ENCODE data around the gene ZNG1C. TPM values are rescaled to one million over a fixed set of nuclear protein-coding genes. Genes with fewer than 3 reads are reported as not detected.
A peak's percentile ranks its signal among the peaks of the same experiment; 100 is the strongest.
"Not testable (repeated sequence)": the region's sequence is repeated elsewhere in the genome, so short reads cannot be mapped to it uniquely, and the experiment has no call there.

ZNG1C gene
- total RNA-seq, 2 experiments from 2014 or later: 62.7 to 74.4 TPM

DNA sequence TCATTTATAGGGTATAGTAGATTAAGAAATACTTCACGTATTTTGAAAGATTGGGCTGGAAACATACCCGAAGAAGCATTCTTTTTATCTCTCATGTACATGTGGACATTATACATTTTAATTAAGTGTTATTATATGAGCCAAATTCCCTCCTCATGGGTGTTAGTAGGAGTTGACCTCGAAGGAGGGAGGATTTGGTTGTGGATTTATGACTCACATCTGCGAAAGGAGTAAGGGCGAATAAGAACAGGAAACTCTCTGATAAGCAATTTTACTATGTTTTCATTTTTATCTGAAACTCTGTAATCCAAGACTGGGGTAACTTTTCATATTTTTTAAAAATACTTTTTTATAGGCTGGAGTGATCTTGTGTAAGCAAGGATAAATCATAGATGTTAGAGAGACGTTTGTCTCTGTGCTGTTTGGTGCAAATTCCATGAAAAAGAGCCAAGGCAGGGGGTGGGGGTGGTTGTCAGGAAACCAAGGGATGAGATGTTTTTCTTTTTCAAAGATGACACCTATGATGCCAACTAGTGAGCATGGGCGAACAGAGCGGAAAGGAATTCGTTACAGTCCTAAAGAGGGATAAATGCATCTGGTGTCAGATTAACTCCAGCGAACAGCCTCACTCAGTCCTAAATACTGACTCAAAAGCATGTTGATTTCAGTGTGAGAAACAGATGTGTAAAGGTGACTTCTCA, 95.0 kb downstream of the ZNG1C start:
- H3K9me2 ChIP-seq (ENCODE audit: insufficient read depth, low read length); H3K79me2 ChIP-seq (ENCODE audit: insufficient read depth, low read depth, low read length); BruUV-seq (replicated peaks); H3K36me3 ChIP-seq (ENCODE audit: insufficient read depth, low read length); H3K27ac ChIP-seq (ENCODE audit: low read depth, low read length, poor library complexity, severe bottlenecking); H2AFZ ChIP-seq (ENCODE audit: low read length); H3K4me2 ChIP-seq (ENCODE audit: low read length); intact Hi-C loops (cut with micrococcal nuclease; ENCODE audit: unreplicated experiment); CTCF ChIA-PET (ENCODE audit: unreplicated experiment); POLR2A ChIA-PET; H4K20me1 ChIP-seq (ENCODE audit: insufficient read depth, low read length); H3K4me1 ChIP-seq (ENCODE audit: insufficient read depth, low read length, poor library complexity, severe bottlenecking); H3K9me3 ChIP-seq (ENCODE audit: low read length); H3K4me3 ChIP-seq (ENCODE audit: low read depth, low read length, poor library complexity, severe bottlenecking); DNase-seq (ENCODE audit: low spot score): not testable (repeated sequence)

DNA sequence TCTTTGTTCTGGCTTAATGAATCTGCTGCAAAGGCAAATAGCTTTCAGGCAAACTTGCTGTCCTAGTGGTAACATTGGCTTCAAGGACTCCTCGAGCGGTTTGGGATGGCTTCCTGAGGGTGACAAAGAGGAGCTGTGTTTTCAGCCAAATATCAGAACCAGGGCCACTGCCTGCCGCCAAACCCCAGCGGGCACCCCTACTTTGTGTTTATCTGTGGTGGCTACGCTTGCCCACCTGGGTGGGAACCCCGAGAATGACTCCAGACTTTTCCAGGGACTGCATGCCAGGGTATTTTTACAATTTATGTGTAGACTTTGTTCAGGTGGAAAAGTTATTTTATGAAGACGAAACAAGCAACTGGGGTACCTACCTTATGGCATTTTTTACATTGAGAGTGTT, 96.2 kb downstream of the ZNG1C start:
- DNase-seq (ENCODE audit: low spot score); H3K36me3 ChIP-seq (ENCODE audit: insufficient read depth, low read length); H3K27ac ChIP-seq (ENCODE audit: low read depth, low read length, poor library complexity, severe bottlenecking); H3K9me3 ChIP-seq (ENCODE audit: low read length); H4K20me1 ChIP-seq (ENCODE audit: insufficient read depth, low read length); BruUV-seq (replicated peaks); H3K4me2 ChIP-seq (ENCODE audit: low read length); H2AFZ ChIP-seq (ENCODE audit: low read length); H3K4me1 ChIP-seq (ENCODE audit: insufficient read depth, low read length, poor library complexity, severe bottlenecking); H3K79me2 ChIP-seq (ENCODE audit: insufficient read depth, low read depth, low read length); H3K9me2 ChIP-seq (ENCODE audit: insufficient read depth, low read length); CTCF ChIA-PET (ENCODE audit: unreplicated experiment); POLR2A ChIA-PET; intact Hi-C loops (cut with micrococcal nuclease; ENCODE audit: unreplicated experiment); H3K4me3 ChIP-seq (ENCODE audit: low read depth, low read length, poor library complexity, severe bottlenecking): not testable (repeated sequence)

DNA sequence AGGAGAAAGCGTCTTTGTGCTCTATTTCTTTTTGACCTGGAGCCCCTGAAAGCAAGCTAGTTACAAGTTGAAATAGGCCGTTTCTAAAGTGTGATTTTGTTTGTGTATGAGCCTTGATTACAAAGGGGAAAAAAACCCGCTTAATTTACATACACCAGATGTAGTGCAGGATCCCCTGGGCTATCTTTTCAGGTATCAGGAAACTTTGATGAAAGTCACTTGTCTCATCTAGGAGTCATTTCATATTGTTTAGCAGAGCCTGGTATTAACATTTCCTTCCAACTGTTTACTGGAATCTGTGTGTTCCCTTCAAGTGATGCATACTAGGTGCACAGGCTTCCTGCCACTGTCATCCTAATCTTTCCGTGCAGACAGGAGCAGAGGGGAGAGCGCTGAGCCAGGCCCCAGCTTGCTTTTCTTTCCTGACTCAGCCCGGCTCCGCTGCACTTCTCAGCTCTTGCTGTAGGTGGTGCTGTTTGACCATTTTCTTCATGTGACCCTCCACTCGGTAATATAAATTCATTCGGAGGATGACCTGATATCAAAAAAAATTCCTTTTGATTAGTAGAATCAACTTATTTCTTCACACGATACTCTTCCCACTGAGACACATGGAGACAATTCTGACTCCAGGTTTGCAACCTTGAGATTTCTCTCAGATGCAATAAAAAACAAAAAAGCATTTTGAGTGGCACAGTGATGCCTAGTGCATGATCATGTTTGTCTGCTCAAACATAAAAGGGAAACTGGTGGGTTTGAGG, 100.7 kb downstream of the ZNG1C start:
- H3K36me3 ChIP-seq (ENCODE audit: insufficient read depth, low read length); H3K4me3 ChIP-seq (ENCODE audit: low read depth, low read length, poor library complexity, severe bottlenecking); H4K20me1 ChIP-seq (ENCODE audit: insufficient read depth, low read length); CTCF ChIA-PET (ENCODE audit: unreplicated experiment); H3K4me2 ChIP-seq (ENCODE audit: low read length); H3K9me2 ChIP-seq (ENCODE audit: insufficient read depth, low read length); H2AFZ ChIP-seq (ENCODE audit: low read length); H3K9me3 ChIP-seq (ENCODE audit: low read length); BruUV-seq (replicated peaks); H3K4me1 ChIP-seq (ENCODE audit: insufficient read depth, low read length, poor library complexity, severe bottlenecking); H3K27ac ChIP-seq (ENCODE audit: low read depth, low read length, poor library complexity, severe bottlenecking); H3K79me2 ChIP-seq (ENCODE audit: insufficient read depth, low read depth, low read length); DNase-seq (ENCODE audit: low spot score): not testable (repeated sequence)
- intact Hi-C loops (cut with micrococcal nuclease; ENCODE audit: unreplicated experiment): loop anchor here (5.0 kb wide), 1 partner anchor 225 kb away; no protein-coding TSS in a partner anchor
- TF ChIP-seq, protein P1, sequence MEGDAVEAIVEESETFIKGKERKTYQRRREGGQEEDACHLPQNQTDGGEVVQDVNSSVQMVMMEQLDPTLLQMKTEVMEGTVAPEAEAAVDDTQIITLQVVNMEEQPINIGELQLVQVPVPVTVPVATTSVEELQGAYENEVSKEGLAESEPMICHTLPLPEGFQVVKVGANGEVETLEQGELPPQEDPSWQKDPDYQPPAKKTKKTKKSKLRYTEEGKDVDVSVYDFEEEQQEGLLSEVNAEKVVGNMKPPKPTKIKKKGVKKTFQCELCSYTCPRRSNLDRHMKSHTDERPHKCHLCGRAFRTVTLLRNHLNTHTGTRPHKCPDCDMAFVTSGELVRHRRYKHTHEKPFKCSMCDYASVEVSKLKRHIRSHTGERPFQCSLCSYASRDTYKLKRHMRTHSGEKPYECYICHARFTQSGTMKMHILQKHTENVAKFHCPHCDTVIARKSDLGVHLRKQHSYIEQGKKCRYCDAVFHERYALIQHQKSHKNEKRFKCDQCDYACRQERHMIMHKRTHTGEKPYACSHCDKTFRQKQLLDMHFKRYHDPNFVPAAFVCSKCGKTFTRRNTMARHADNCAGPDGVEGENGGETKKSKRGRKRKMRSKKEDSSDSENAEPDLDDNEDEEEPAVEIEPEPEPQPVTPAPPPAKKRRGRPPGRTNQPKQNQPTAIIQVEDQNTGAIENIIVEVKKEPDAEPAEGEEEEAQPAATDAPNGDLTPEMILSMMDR (conservative IDR thresholded peaks at IDR 0.05; ENCODE audit: low read length): peak; percentile 26; the same call in 1 of the 2 replicates
- POLR2A ChIA-PET: interaction anchor here (0.6 kb wide), 1 partner anchor 437 kb away, joined by 3 read pairs; no protein-coding TSS in a partner anchor

DNA sequence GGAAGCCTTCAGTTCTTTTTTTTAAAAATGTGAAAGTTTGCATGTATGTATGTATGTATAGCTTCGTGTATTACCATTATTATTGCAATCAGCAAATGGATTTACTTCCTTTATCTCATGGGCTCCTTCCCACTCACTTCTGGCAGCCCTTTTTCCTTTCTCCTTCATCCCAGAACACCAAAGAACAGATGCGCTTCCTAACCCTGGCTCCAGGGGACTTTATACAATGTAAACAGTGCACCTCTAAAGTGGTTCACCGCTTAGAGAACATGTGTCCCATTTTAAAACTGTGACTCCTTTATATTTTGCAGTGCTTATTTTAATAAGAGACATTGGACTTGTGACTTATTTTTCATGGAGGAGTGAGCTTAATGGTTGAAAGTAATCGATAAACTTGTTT, 101.5 kb downstream of the ZNG1C start:
- intact Hi-C loops (cut with micrococcal nuclease; ENCODE audit: unreplicated experiment): loop anchor here (5.0 kb wide), 1 partner anchor 224 kb away; no protein-coding TSS in a partner anchor
- H3K4me3 ChIP-seq (ENCODE audit: low read depth, low read length, poor library complexity, severe bottlenecking); BruUV-seq (replicated peaks); H3K4me2 ChIP-seq (ENCODE audit: low read length); H2AFZ ChIP-seq (ENCODE audit: low read length); H3K9me2 ChIP-seq (ENCODE audit: insufficient read depth, low read length); DNase-seq (ENCODE audit: low spot score); H3K4me1 ChIP-seq (ENCODE audit: insufficient read depth, low read length, poor library complexity, severe bottlenecking); H4K20me1 ChIP-seq (ENCODE audit: insufficient read depth, low read length); H3K36me3 ChIP-seq (ENCODE audit: insufficient read depth, low read length); H3K79me2 ChIP-seq (ENCODE audit: insufficient read depth, low read depth, low read length); CTCF ChIA-PET (ENCODE audit: unreplicated experiment); H3K9me3 ChIP-seq (ENCODE audit: low read length); H3K27ac ChIP-seq (ENCODE audit: low read depth, low read length, poor library complexity, severe bottlenecking): not testable (repeated sequence)
- POLR2A ChIA-PET: interaction anchor here (0.6 kb wide), 1 partner anchor 93 kb away, joined by 3 read pairs; no protein-coding TSS in a partner anchor

DNA sequence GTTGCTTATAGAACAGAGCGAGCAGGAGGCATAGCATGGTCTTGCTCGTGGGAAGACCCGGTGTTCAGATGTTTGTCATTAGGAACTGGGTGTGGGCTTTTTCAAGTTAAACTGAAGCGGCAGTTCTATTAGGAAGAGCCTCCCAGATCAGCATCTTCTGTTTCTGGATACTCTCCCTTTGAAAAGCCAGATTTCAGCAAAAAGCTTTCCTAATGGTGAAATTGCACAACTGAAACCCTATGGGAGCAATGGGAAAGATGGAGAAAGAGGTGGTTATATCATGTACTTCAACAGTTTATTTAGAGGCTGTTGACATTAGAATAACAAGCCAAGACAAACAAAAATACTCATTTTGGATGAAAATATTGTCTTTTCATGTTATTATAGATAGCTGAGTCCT, 102.2 kb downstream of the ZNG1C start:
- CTCF ChIA-PET (ENCODE audit: unreplicated experiment); H3K27ac ChIP-seq (ENCODE audit: low read depth, low read length, poor library complexity, severe bottlenecking): not testable (repeated sequence)
- intact Hi-C loops (cut with micrococcal nuclease; ENCODE audit: unreplicated experiment): loop anchor here (5.0 kb wide), 1 partner anchor 223 kb away; no protein-coding TSS in a partner anchor

More for the DNA sequence above, 102.2 kb downstream of the ZNG1C start:
- DNase-seq (ENCODE audit: low spot score); H3K79me2 ChIP-seq (ENCODE audit: insufficient read depth, low read depth, low read length); BruUV-seq (replicated peaks); H4K20me1 ChIP-seq (ENCODE audit: insufficient read depth, low read length); H3K4me2 ChIP-seq (ENCODE audit: low read length); H3K4me3 ChIP-seq (ENCODE audit: low read depth, low read length, poor library complexity, severe bottlenecking); POLR2A ChIA-PET; H3K36me3 ChIP-seq (ENCODE audit: insufficient read depth, low read length); H2AFZ ChIP-seq (ENCODE audit: low read length); H3K9me3 ChIP-seq (ENCODE audit: low read length); H3K4me1 ChIP-seq (ENCODE audit: insufficient read depth, low read length, poor library complexity, severe bottlenecking); H3K9me2 ChIP-seq (ENCODE audit: insufficient read depth, low read length): not testable (repeated sequence)
